ENCODE results near the gene SUSD4.

SUSD4 gene

GRCh38 chr1:223355699-223356098 is 8.3 kb downstream of the SUSD4 start:
- H3K4me3 ChIP-seq (IDR thresholded peaks at IDR 0.05; ENCODE audit: insufficient read depth, low read depth, low read length) = no peak overlapping the region
- H3K4me1 ChIP-seq (ENCODE audit: low read depth, poor library complexity, severe bottlenecking) = no peaks in the 10 kb centered on the region
- H3K79me2 ChIP-seq (ENCODE audit: insufficient read depth, low read depth) = no peaks in the 10 kb centered on the region
- no peak overlapping the region for H3K27ac ChIP-seq
- no peak overlapping the region for H2AFZ ChIP-seq (ENCODE audit: low read depth)
- H4K20me1 ChIP-seq (ENCODE audit: insufficient read depth) = no peaks in the 10 kb centered on the region
- no peaks in the 10 kb centered on the region for H3K27me3 ChIP-seq (ENCODE audit: insufficient read depth, low read depth)
- no peak overlapping the region for H3K9ac ChIP-seq
- H3K4me2 ChIP-seq = no peak overlapping the region
- no peaks in the 10 kb centered on the region for H3K36me3 ChIP-seq (ENCODE audit: insufficient read depth)
- TF ChIP-seq CTCF (conservative IDR thresholded peaks at IDR 0.05; ENCODE audit: low read depth, low read length) = no peak

GRCh38 chr1:223353939-223354338 is 10.0 kb downstream of the SUSD4 start:
- no peaks in the 10 kb centered on the region for H3K36me3 ChIP-seq (ENCODE audit: insufficient read depth)
- H3K4me1 ChIP-seq (ENCODE audit: low read depth, poor library complexity, severe bottlenecking) = no peaks in the 10 kb centered on the region
- no peaks in the 10 kb centered on the region for H3K79me2 ChIP-seq (ENCODE audit: insufficient read depth, low read depth)
- no peak for TF ChIP-seq CTCF (conservative IDR thresholded peaks at IDR 0.05; ENCODE audit: low read depth, low read length)
- no peak overlapping the region for H3K4me3 ChIP-seq (IDR thresholded peaks at IDR 0.05; ENCODE audit: insufficient read depth, low read depth, low read length)
- no peaks in the 10 kb centered on the region for H3K27me3 ChIP-seq (ENCODE audit: insufficient read depth, low read depth)
- H4K20me1 ChIP-seq (ENCODE audit: insufficient read depth) = no peaks in the 10 kb centered on the region
- no peak overlapping the region for H3K4me2 ChIP-seq
- no peak overlapping the region for H3K9ac ChIP-seq
- H2AFZ ChIP-seq (ENCODE audit: low read depth) = no peak overlapping the region
- H3K27ac ChIP-seq = no peak overlapping the region

- Histone ChIP-seq H3K79me2 (ENCODE audit: insufficient read depth, low read depth) (no peaks in the 10 kb centered on the region), H3K36me3 (ENCODE audit: insufficient read depth) (no peaks in the 10 kb centered on the region), H4K20me1 (ENCODE audit: insufficient read depth) (no peaks in the 10 kb centered on the region), H3K9ac (no peak overlapping the region), H3K27ac (no peak overlapping the region), H3K4me2 (no peak overlapping the region), H2AFZ (ENCODE audit: low read depth) (no peak overlapping the region), H3K4me3 (IDR thresholded peaks at IDR 0.05; ENCODE audit: insufficient read depth, low read depth, low read length) (no peak overlapping the region), H3K4me1 (ENCODE audit: low read depth, poor library complexity, severe bottlenecking) (no peaks in the 10 kb centered on the region), H3K27me3 (ENCODE audit: insufficient read depth, low read depth) (no peaks in the 10 kb centered on the region)
- no peak for TF ChIP-seq CTCF (conservative IDR thresholded peaks at IDR 0.05; ENCODE audit: low read depth, low read length)
Observed at GRCh38 chr1:223352944-223353343, 11.0 kb downstream of the SUSD4 start.

DNA sequence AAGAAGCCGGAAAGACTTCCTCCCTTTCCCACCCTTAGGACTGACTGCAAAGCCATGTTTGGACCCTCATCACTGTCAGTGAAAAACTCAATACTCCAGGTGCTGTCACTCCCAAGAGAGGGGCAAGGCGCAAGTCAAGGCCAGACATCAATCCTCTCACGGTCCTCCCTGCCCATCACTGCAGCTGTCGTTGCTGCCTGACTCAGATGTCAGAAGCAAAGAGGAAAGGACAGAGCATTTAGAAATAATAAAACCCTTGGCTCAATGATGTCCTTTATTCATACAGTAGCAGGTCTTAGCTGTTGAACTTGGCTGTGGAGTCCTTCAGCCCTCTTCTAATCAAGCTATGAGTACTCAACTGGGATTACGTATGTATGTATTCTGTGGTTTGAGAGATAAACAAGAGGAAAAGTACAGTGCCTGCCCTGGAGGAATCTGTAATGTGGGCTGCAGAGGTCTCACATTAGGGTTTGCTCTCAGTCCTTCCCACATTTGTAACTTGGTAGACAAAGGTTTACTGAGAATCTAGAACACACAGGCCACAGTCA is 13.5 kb downstream of the SUSD4 start:
- no peaks in the 10 kb centered on the region for H4K20me1 ChIP-seq (ENCODE audit: insufficient read depth)
- no peaks in the 10 kb centered on the region for H3K4me1 ChIP-seq (ENCODE audit: low read depth, poor library complexity, severe bottlenecking)
- no peaks in the 10 kb centered on the region for H3K36me3 ChIP-seq (ENCODE audit: insufficient read depth)
- H3K4me3 ChIP-seq (IDR thresholded peaks at IDR 0.05; ENCODE audit: insufficient read depth, low read depth, low read length) = no peak overlapping the region
- no peak overlapping the region for H3K4me2 ChIP-seq
- no peaks in the 10 kb centered on the region for H3K79me2 ChIP-seq (ENCODE audit: insufficient read depth, low read depth)
- H3K9ac ChIP-seq = no peak overlapping the region
- no peak overlapping the region for H2AFZ ChIP-seq (ENCODE audit: low read depth)
- no peak for TF ChIP-seq CTCF (conservative IDR thresholded peaks at IDR 0.05; ENCODE audit: low read depth, low read length)
- H3K27me3 ChIP-seq (ENCODE audit: insufficient read depth, low read depth) = no peaks in the 10 kb centered on the region
- H3K27ac ChIP-seq = no peak overlapping the region
